ENCODE measurements around the gene DYRK1A. TPM values are rescaled to one million over a fixed set of nuclear protein-coding genes. Genes with fewer than 3 reads are reported as not detected.
"Not testable (repeated sequence)": the region's sequence is repeated elsewhere in the genome, so short reads cannot be mapped to it uniquely, and the experiment has no call there.

DYRK1A gene
- 100 to 1,000 TPM in 1 of 4 donors, 10 to 100 TPM in 3; 81.8 to 108 (median 87.4) TPM for total RNA-seq

DNA sequence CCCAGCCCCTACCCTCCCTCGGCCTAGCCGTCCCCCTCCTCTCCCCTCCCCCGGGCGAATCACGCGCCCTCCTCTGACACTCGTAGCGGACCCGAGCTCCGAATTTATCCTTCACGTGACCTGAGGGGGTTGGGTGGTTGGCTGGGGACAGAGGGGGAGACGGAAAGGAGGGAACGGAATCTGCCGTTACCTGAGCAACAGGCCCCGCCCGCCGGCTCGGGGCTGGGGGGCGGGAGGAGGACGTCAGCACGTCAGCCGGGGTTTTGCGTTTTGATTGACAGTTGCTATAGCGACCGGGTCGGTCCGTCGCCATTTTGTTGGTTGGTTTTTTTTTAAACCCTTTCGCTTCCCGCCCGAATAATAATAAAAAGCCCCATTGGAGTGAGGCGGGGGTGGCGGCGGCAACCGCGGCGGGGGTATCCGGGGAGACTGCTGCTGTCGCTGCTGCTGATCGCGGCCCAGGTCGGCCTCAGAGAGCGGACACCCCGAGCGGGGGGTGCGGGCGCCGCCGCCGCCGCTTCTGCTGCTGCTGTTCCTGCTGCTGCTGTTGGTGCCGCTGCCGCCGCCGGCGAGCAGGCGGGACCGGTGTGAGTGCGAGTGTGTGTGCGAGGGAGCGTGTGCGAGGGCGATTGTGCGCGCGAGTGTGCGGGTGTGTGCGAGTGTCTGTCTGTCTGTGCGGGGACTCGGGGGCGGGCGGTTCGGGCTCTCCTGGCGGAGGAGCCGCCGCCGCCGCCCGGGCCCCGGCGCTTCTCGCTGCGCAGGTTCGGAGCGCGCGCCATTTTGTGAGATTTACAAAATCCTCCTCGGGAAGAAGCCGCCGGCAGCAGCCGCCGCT is at the start of gene DYRK1A:
Gene DYRK1A (plus strand): TSS at position 292 of the 835 bp plus-strand sequence. CDS start 53,602 bp downstream, outside the sequence.
- TF ChIP-seq POLR2A (IDR thresholded peaks at IDR 0.05; ENCODE audit: low read depth) (peak; percentile 64), POLR2AphosphoS5 (IDR thresholded peaks at IDR 0.05) (peak; percentile 82 to 86), EP300 (IDR thresholded peaks at IDR 0.05) (no peak)
- Histone ChIP-seq H3K4me3 (peak within 1 kb of the TSS; percentile 79 to 97 (median 95)), H3K27me3 (no peaks in the 10 kb centered on the region), H3K27ac (replicated peaks in 1 of 4) (peak within 1 kb of the TSS; percentile 99 to 100 (median 100)), H3K36me3 (no peaks in the 10 kb centered on the region), H3K9me3 (no peaks in the 10 kb centered on the region), H3K4me1 (peaks cover 23 to 46% (median 44%) of the 10 kb centered on the region in 4 donors)
- intact Hi-C loops (cut with DNase I) = loop anchor here (2.0 to 5.0 kb wide), 2 partner anchors 28 to 91 kb away; no protein-coding TSS in a partner anchor
- WGBS = 0% methylated on average over 23 of the region's 92 CpGs
- peak; percentile 100 for DNase-seq (ENCODE audit: extremely low spot score)

DNA sequence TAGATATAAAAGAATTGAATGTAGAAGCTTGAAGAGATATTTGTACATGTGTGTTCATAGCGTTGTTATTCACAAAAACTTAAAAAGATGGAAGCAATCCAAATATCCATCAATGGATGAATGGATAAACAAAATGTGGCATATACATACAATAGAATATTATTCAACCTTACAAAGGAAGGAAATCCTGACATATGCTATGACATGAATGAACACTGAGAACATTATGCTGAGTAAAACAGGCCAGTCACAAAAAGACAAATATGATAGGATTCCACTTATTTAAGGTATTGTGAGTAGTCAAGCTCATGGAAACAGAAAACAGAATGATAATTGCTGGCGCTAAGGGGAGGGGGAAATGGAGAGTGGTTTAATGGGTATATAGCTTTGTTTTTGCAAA is 47.0 kb upstream of the DYRK1A start:
- intact Hi-C loops (cut with DNase I) = no loop called here
- Histone ChIP-seq H3K4me1 (no peaks in the 10 kb centered on the region), H3K27ac (replicated peaks in 1 of 4) (no peak overlapping the region), H3K9me3 (peaks cover 0 to 21% (median 18%) of the 10 kb centered on the region in 4 donors), H3K36me3 (no peaks in the 10 kb centered on the region), H3K4me3 (no peak overlapping the region), H3K27me3 (no peaks in the 10 kb centered on the region)
- TF ChIP-seq EP300 (IDR thresholded peaks at IDR 0.05) (no peak), POLR2A (IDR thresholded peaks at IDR 0.05; ENCODE audit: low read depth) (no peak), POLR2AphosphoS5 (IDR thresholded peaks at IDR 0.05) (no peak)
- TF ChIP-seq, protein P1, sequence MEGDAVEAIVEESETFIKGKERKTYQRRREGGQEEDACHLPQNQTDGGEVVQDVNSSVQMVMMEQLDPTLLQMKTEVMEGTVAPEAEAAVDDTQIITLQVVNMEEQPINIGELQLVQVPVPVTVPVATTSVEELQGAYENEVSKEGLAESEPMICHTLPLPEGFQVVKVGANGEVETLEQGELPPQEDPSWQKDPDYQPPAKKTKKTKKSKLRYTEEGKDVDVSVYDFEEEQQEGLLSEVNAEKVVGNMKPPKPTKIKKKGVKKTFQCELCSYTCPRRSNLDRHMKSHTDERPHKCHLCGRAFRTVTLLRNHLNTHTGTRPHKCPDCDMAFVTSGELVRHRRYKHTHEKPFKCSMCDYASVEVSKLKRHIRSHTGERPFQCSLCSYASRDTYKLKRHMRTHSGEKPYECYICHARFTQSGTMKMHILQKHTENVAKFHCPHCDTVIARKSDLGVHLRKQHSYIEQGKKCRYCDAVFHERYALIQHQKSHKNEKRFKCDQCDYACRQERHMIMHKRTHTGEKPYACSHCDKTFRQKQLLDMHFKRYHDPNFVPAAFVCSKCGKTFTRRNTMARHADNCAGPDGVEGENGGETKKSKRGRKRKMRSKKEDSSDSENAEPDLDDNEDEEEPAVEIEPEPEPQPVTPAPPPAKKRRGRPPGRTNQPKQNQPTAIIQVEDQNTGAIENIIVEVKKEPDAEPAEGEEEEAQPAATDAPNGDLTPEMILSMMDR (IDR thresholded peaks at IDR 0.05) = no peak
- DNase-seq (ENCODE audit: extremely low spot score) = no peak
- WGBS = 82% methylated on average over 2 of the region's 2 CpGs

DNA sequence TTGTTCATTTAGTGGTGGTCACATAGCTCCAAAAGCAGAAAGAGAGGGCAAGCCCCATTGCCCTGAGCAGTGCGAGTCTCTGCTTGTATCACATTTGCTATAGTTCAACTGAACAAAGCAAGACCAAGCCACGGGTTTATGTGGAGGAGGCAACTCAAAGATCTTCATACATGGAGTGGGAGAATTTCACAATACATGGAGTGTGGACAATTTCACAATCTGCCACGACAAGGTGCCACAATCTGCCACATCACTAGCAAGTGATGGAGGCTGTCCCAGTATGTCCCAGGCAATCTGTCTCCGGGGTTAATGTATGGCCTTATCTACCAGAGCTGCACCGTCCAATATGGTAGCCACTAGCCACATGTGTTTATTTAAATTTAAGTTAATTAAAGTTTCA is 44.5 kb upstream of the DYRK1A start:
- intact Hi-C loops (cut with DNase I) = no loop called here
- Histone ChIP-seq H3K36me3 (no peaks in the 10 kb centered on the region), H3K27me3 (no peaks in the 10 kb centered on the region), H3K27ac (replicated peaks in 1 of 4) (no peak overlapping the region), H3K4me1 (no peaks in the 10 kb centered on the region), H3K9me3 (peaks cover 0 to 9% (median 7%) of the 10 kb centered on the region in 4 donors), H3K4me3 (no peak overlapping the region)
- TF ChIP-seq EP300 (IDR thresholded peaks at IDR 0.05) (no peak), POLR2AphosphoS5 (IDR thresholded peaks at IDR 0.05) (no peak), POLR2A (IDR thresholded peaks at IDR 0.05; ENCODE audit: low read depth) (no peak)
- TF ChIP-seq, protein P1 (IDR thresholded peaks at IDR 0.05) = no peak
- 80% methylated on average over 5 of the region's 5 CpGs for WGBS
- DNase-seq (ENCODE audit: extremely low spot score) = no peak

DNA sequence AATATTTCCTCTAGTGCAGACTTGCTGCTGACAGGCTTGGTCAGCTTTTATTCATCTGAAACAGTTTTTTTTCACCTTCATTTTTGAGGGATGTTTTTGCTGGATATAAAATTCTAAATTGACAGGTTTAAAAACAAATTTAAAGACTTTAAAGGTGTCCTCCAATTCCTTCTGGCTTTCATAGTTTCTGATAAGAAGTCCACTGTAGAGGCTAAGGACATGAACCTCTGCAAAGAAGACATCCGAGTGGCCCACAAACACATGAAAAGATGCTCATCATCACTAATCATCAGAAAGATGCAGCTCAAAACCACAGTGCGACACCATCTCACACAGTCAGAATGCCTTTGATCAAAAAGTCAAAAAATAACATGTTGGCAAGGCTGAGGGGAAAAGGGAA is 42.0 kb upstream of the DYRK1A start:
- no peaks in the 10 kb centered on the region for H3K36me3 ChIP-seq
- no peak overlapping the region for H3K27ac ChIP-seq (replicated peaks in 1 of 4)
- no peaks in the 10 kb centered on the region for H3K9me3 ChIP-seq
- intact Hi-C loops (cut with DNase I) = no loop called here
- TF ChIP-seq POLR2A (IDR thresholded peaks at IDR 0.05; ENCODE audit: low read depth) = no peak
- TF ChIP-seq, protein P1 (IDR thresholded peaks at IDR 0.05) = no peak
- TF ChIP-seq EP300 (IDR thresholded peaks at IDR 0.05) = no peak
- no peak for TF ChIP-seq POLR2AphosphoS5 (IDR thresholded peaks at IDR 0.05)
- no peak overlapping the region for H3K4me3 ChIP-seq
- no peaks in the 10 kb centered on the region for H3K27me3 ChIP-seq
- DNase-seq (ENCODE audit: extremely low spot score) = no peak
- 92% methylated on average over 2 of the region's 2 CpGs for WGBS
- no peaks in the 10 kb centered on the region for H3K4me1 ChIP-seq

DNA sequence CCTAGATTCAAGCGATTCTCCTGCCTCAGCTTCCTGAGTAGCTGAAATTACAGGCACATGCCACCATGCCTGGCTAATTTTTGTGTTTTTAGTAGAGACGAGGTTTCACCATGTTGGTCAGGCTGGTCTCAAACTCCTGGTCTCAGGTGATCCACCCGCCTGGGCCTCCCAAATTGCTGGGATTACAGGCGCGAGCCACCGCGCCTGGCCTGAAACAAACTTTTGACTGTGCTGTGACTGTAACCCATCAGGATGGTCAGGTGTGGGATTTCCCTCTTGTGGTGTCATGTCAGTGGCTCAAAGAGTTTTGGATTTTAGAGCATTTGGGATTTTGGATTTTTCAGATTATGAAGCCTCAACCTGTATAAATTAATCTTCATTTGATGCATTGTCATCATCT is 38.4 kb upstream of the DYRK1A start:
- H3K27me3 ChIP-seq; H3K36me3 ChIP-seq; H3K4me3 ChIP-seq; intact Hi-C loops (cut with DNase I); H3K4me1 ChIP-seq; DNase-seq (ENCODE audit: extremely low spot score); H3K9me3 ChIP-seq; H3K27ac ChIP-seq (replicated peaks in 1 of 4): not testable (repeated sequence)
- 88% methylated on average over 7 of the region's 7 CpGs for WGBS

Measured in esophagus muscularis mucosa (tissue), 4 donors.